SIG-M5 treated with dmso at 0.1 percent for 504 hours (cell line): Measurements from ENCODE around the gene TTC21B.
A peak's percentile ranks its signal among the peaks of the same experiment; 100 is the strongest.
"Not testable (repeated sequence)": the region's sequence is repeated elsewhere in the genome, so short reads cannot be mapped to it uniquely, and the experiment has no call there.

Experiments used
- DNase-seq: peaks from one replicate; lab custom pipeline; 2025; ENCODE audit not compliant: unreplicated experiment; lab: John Stamatoyannopoulos, UW

TTC21B gene

DNA sequence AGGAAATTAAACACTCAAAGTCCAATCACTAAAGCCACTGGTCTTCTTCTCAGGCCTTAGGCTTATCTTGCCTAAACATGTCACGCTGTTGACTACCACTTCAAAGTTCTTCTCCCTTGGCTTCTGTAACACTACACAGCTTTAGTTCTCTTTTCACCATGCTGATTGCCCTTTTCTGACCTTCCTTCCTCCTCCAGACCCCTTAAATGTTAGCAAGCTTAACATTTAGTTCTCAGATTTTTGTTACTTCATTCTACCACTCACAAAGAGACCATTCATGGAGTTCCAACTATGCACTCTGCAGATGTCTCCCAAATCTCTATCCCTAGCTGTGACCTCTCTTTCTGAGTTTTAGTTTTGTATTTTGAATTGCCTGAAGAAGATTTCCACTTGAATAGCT, 64.4 kb downstream of the TTC21B start:
- DNase-seq = no peak

DNA sequence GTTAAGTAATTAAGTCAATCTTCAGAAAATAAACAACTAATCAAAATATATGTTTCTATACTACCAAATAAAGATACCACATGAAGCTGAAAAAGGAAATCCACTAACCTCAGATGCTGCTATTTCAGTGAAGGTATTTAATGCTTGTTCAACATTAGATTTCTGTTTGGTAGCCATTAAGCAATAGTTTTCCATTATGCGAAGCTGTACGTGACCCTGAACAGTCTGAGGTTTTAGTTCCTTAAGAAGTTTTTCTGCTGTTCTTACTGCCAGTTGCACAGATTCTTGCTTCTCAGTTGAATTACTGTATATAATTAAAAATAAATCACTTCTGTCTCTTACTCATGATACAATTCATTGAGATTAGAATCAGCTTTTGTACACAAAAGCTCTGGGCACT, 65.4 kb downstream of the TTC21B start:
- peak; percentile 9 for DNase-seq

DNA sequence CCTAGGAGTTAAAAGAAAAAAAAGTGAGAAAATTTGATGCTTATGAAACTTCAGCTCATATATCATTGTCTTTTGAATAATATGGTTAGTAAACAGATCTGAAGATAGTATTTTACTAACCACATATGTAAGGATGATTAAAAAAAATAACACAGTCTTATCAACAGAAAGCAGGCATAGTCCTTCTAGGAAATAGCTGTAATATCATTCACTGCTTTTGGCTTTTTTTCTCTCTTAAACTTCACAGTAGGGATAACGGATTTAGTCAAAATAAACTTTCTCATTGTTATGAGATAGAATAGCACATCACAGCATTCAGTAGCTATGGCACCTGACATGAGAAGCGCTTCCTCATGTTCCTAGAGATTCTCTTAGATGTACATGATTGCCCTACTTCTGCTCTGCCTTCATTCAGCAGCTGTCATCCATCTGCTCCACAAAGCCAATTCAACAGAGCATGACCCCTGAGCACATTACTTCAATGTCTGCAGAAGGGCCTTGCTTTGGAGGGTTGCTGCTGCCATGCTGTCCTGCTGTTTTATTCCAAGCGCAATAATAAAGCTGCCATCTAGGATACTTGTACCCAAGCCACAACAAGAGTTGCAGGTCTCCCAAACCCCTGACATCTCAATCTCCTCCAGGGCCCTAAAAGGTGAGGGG, 67.0 kb downstream of the TTC21B start:
- DNase-seq = no peak

DNA sequence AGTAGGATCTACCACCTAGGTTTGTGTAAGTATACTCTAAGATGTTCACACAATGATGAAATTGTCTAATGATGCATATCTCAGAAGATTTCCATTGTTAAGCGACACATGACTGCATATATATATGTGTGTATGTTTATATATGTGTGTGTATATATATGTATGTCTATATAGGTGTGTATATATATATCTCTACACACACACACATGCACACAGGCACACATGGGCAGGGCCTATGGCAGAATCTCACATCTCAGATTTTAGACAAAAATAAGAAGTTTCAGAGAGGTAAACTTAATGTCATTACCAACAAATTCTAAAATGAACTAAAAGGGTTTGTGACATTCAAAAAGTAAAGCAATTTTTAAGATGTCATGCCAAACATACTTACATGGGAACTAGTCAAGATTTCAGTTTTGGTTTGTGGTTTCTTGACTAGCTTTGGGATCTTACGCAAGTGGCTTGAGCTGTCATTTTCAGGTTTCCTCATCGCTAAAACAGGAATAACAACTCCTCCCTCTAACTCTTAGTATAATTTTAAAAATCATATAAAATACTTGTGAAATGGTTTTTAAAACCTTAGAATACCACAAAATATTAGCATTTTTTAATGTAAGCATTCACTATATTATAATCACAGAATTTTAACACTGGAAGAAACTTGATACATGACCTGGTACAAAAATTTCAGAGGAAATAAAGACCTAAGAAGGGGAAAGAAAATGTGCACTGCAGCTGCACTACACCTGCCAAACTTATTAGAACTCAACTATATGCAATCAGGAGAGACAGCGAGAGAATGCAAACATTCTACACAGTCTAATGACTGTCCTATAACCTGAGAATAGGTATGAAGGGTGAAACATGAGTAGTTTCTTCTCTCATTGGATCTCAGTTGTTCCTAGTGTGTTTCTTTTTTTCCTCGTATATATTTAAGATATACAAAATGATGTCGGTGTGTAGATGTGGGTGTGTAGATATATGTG, 75.7 kb downstream of the TTC21B start:
- peak; percentile 89 for DNase-seq

DNA sequence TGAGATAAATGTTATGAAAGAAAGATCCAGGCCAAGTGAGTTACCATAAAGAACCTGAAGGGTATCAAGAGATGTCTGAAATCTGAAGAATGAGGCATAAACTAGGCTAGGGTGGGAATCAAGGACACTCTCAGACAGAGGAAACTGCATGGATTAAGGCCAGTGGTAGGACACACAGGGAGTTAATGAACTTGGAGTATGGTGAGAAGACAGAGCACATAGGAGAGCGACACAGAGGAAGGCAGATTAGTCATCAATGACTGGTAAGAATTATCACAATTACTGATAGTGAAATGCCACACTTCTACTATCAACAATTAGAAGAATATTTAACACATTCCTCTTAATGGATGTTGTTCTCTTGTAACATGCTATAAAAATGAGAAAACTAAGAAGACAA, 76.9 kb downstream of the TTC21B start:
- no peak for DNase-seq

DNA sequence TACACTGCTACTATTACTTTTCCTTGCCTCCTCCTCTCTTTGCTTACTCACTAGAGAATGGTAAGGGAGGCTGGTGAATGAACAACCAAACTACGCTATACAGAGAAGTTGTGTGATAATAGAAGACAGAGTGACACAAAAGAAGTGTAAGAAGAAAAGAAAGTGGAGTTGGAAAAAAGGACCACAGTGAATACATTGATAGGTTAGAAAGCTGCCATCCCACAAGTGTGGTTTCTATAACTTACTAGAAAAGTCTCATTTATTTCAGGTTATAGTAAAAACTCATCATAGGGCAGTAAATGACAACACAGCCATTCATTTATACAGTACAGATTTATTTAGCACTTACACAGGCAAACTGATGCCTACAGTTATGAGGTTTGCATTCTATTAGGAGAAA, 77.3 kb downstream of the TTC21B start:
- DNase-seq = no peak

DNA sequence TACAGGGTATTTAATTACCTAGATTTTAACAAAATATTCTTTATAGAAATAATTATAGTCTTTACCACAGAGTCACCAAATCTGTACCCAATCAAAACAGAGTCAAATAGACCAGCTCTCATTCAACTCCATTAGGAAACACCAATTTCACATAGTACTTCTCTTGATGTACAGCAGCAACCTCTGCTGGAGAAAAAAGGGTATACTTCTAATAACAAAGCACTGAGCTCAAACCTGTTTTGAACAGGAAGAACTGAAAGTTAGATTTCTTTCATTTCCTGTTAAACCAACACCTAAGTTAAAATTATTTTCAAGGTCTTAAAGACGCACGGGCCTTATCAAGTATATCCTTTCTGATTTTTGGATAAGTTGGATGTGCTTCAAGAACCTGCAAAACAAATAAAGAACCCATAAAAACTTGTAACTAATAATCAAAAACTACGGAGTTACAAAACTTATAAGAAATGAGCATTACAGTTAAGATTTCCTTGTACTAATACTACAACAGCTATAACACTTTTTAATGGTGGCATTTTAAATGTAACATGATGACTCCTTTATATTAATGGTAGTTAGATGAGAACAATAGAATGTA, 79.0 kb downstream of the TTC21B start:
- peak; percentile 85 for DNase-seq

DNA sequence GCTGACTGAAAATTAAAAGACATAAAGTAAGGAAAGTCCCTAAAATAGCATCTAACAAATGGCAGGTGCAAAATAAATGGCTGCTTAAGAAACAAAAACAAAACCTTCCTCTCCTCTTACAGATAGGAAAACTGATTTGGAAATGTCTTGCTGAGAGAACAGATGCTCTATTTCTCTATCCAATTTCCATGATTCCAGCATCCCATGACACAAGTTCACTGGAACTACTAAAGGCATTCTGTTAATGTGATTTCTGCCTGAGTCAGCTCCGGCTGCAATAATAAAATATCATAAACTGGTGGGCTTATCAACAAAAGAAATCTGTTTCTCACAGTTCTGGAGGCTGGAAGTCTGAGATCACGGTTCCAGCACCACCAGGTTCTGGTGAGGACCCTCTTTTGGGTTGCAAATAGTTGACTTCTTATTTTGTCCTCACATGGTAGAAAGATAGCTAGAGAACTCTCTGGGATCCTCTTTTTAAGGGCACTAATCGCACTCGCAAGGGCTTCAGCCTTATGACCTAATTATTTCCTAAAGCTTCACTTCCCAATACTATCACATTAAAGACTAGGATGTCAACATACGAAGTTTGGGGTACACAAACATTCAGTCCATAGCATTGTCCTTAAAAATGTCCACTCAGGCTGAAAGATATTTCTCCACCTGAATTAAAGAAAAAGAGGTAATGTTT, 81.3 kb downstream of the TTC21B start:
- DNase-seq = no peak

DNA sequence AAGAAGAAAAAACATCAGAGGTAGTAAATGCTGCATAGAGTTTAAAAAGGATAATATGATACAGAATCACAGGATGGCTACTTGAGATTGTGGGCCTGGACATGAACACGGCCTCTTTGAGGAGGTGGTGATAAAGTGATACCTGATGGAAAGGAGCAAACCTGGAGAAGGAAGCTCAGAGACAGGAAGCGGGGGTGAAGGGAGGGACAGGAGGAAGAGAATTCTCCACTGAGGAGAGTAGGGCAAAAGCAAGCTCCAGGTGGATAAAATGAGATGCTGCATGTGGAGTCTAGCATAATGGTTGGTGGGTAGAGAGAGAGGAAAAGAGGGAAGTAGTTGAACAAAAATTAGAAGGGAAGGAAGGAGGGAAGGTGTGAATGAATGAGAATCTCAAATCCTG, 82.6 kb downstream of the TTC21B start:
- no peak for DNase-seq

DNA sequence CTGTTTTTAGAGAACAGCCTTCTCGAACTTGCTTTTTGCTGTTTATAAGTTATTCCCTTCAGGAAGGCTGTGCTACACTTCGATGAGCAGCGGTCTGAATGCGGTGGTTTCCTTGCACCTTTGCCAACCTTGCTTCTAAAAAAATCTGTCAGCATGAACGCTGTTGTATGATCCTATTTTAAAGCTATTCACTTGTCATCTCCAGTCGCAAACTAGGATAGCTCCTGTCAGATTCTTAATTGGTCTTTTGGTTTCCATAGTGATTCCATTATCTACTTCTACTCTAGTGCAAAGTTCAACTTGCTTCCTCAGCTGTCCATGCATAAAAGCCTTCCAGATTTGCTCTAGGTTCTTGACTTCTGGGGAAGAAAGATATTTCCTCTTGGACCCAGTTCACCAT, 83.2 kb downstream of the TTC21B start:
- DNase-seq = no peak

DNA sequence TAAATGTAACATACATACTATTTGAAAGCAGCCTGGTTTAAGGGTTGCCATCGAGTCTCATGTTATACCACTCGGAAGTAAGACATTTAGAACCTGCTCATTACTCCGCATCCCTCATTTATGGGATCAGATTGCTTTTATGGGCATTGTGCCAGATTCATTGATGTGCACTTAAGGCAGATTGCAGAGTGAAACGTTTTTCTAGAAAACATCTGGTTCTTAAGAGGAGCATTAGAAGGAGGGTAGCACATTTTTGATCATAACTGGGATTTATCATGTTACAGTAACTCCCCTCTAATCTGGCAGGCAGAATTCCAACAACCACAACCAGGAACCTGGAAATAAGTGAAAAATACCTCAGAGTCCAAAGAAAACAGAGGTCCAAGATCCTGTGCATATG, 85.4 kb downstream of the TTC21B start:
- DNase-seq = no peak

DNA sequence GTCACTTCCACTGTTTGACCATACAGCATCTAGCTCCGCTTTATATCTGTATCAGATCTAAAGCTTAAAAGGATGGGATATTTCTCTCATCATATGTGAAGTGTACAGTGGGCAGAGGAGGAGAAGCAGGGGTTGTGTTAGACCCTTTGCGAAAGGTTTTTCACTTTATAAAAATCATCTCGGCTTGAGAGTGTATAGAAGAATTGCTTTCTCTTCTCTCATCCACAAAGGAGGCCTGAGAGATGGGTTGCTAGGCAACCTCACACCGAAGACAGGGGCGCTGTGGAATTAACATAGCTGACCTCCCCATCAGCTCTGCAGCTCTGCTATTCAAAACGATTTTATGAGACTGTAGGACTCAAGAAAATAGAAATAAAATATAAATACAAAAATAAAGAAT, 89.3 kb downstream of the TTC21B start:
- no peak for DNase-seq

DNA sequence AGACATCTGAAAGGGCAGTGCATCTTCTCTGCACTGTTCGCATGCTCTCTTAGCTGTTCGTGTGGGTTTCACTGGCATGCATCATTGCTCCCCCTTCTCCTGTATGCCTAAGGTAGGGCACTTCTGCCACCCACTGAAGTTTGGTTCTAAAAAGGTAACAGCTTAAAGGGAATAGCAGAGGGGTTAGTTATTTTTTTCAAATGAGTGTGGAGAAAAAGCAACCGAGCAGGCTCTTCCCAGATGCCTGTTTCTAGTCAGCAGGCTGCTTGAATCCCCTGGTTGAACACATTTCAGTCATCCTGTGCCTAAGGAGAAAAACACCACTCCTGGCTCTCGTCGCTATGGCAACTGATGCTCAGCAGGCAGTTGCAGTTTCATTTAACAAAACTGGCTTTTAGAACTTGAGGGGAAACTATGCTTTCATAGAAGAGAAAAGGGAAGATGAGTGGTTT, 89.7 kb downstream of the TTC21B start:
- no peak for DNase-seq

DNA sequence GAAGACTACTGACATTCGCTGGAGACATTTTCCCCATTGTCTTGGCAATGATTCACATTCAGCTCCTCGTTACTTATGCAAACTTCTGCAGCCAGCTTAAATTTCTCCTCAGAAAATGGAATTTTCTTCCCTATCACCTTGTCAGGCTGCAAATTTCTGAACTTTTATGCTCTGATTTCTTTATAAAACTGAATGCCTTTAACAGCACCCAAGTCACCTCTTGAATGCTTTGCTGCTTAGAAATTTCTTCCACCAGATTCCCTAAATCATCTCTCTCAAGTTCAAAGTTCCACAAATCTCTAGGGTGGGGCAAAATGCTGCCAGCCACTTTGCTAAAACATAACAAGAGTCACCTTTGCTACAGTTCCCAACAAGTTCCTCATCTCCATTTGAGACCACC, 92.5 kb downstream of the TTC21B start:
- DNase-seq = not testable (repeated sequence)

DNA sequence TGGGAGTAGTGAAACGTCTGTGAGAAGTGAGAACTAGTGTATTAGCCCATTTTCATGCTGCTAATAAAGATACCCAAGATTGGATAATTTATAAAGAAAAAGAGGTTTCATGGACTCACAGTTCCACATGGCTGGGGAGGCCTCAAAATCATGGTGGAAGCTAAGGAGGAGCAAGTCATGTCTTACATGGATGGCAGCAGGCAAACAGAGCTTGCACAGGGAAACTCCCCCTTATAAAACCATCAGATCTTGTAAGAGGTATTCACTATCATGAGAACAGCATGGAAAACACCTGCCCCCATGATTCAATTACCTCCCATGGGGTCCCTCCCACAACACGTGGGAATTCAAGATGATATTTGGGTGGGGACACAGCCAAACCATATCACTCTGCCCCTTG, 93.9 kb downstream of the TTC21B start:
- not testable (repeated sequence) for DNase-seq

DNA sequence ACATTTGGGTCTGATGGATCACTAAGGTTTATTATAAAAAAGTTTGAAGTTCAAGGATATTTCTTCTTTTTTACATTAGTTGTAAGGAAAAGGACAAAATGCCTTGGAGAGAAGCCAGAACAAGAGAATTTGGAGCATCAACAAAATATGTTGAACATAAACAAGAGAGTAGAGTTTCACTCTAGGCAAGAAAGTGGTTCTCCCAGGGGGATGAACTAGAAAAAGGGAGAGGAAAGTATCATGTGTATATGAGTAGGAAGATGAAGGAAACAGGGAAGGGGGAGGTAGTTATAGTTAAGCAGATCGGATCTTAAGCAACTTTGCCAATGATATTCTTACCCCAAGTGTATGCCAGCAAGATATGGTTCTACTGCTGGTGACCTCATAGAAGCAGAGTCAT, 95.7 kb downstream of the TTC21B start:
- no peak for DNase-seq

DNA sequence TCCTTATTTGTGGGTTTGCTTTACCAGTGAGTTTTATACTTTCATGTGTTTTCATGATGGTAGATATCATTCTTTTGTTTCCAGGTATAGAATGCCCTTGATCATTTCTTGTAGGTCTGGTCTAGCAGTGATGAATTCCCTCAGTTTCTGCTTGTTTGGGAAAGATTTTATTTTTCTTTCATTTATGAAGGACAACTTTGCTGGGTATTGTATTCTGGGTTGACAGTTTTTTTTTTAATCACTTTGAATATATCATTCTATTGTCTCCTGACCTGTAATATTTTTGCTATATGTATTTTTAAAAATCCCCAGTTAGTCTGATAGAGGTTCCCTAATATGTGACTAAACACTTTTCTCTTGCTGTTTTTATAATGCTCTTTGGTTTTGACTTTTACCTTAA, 101.2 kb downstream of the TTC21B start:
- DNase-seq = no peak

DNA sequence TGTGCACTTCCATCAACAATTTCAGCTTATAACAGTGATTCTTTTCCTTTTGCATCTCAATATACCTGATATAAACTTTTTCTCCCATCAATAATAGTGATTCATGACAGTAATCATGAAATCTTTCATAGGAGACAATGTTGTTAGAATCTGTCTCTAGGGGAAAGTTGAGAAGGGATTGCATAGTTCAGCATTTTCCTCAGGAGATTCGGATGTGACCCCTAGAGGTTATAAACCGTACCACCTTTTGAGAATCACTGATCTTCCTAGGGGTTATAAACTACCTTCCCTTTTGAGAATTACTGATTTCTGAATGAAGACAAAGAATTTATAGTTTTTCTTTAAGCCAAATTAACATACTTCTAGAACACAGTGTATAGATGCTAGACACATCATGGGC, 106.6 kb downstream of the TTC21B start:
- DNase-seq = no peak

DNA sequence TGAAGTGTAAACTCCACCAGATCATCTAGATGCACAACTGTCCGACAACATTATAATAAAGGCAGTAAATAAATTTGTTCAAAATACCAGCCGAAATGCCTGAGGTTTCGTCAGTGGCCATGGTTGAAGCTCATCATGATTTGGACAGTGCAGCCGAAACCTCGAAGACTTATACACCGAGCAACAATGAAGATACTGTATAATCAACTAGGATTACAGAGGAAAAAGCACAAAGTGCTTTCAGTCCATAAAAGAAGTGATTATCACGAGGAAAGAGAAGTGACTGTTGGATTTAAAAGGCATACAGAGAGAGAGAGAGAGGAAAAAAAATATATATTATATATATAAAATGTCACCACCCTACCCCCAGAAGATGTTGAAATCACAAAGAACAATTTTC, 107.5 kb downstream of the TTC21B start:
- no peak for DNase-seq

DNA sequence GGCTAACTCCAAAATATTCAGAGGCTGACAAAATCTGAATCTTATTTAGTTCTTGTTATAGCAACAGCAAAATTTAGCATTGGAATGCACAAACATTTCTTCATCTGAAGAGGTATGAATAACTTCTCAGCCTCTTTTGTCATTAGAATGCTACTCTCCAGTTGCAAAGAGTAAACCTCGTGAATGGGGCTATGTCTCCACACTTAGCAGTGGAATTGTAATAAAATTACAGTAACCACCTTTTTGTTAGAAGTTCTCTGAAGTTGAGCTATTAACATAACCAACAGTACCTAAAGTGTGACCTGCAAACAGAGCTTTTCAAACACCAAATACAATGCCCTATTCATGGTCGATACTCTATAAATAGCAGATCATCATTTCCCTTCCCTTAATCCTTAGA, 109.4 kb downstream of the TTC21B start:
- DNase-seq = no peak

DNA sequence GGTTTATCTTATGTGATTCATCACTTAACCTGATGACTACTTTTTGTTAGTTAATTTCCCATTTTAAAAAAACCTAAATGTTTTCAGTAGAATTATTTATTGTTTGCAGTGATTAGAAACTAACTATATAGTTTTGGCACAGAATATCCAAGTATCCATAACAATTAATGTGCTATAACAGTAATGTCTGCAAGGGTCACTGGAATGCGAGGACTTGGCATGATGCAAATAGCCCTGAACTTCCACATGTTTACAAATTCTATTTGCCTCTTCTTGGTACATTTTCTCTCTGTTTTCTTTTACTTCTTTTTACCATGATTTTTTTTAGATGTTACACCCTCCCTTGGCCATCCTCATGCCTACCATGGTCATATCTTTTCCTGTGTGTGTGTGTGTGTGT, 110.2 kb downstream of the TTC21B start:
- no peak for DNase-seq
